ENCODE data around the gene CDC20B. TPM values are rescaled to one million over a fixed set of nuclear protein-coding genes. Genes with fewer than 3 reads are reported as not detected.
A peak's percentile ranks its signal among the peaks of the same experiment; 100 is the strongest.

CDC20B gene
- total RNA-seq, 1 donor from 2014 or later: not detected

DNA sequence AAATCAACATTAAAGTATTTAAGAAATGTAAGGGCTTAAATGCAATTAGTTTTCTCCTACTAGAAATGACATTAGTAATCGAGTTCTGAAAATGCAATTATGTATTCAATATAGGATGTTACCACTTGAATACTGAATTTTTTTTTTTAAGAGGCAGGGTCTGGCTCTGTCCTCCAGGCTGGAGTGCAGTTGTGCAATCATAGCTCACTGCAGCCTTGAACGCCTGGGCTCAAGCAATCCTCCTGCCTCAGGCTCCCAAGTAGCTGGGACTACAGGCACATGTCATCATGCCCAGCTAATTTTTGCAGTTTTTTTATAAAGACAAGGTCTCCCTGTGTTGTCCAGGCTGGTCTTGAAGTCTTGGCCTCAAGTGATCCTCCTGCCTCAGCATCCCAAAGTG lies 1.5 kb downstream of the CDC20B start:
- DNase-seq (ENCODE audit: low spot score): no peak
- intact Hi-C loops (cut with DNase I): loop anchor here (10.0 kb wide), 3 partner anchors 133 to 2003 kb away; partner anchors contain the start of genes DHX29, GPBP1, MTREX and SLC38A9

DNA sequence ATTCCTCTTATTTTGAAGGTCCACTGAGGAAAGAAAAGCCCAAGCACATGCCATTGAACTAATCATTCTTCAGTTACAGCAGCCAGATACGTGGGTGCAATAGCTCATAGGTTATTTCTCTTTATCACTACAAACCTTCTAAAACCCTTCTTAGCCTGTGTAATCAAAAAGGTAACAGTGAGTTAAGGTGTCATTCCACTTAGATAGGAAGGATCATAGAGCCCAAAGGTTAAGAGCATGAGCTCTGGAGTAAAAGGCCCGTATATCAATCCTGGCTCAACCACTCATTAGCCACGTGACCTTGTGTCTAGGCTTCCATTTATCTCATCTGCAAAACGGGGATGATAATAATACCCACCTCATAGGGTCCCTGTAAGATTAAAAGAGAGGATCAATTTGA lies 10.3 kb downstream of the CDC20B start:
- intact Hi-C loops (cut with DNase I): no loop called here
- DNase-seq (ENCODE audit: low spot score): no peak

DNA sequence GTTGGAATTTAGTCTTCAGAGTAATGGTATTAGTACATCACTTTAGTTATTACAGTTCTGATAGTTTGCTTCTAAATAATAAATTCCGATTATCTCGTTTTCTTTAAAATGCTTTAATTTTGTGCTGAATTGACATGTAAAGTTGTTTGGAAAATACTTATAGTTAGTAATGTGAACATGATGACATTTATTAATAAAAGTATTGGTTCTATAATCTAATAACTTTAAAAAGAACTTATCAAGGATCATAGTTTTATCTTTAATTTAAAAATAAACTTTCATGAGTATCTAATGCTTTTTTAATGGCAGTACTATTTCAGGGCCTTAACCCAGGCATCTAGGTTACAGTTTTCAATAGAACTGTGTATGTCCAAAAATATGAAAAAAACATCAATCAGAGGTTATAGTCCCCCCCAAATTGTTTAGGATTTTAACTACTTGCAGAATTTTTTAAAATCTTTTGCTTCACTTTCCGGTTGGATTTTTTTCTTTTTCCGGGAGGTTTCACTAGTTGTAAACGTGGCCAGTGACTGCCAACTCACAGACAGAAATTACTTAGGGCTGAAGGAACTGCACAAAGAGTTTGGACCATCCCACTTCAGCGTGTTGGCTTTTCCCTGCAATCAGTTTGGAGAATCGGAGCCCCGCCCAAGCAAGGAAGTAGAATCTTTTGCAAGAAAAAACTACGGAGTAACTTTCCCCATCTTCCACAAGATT lies 12.3 kb downstream of the CDC20B start:
- no peak for DNase-seq (ENCODE audit: low spot score)
- intact Hi-C loops (cut with DNase I): no loop called here

DNA sequence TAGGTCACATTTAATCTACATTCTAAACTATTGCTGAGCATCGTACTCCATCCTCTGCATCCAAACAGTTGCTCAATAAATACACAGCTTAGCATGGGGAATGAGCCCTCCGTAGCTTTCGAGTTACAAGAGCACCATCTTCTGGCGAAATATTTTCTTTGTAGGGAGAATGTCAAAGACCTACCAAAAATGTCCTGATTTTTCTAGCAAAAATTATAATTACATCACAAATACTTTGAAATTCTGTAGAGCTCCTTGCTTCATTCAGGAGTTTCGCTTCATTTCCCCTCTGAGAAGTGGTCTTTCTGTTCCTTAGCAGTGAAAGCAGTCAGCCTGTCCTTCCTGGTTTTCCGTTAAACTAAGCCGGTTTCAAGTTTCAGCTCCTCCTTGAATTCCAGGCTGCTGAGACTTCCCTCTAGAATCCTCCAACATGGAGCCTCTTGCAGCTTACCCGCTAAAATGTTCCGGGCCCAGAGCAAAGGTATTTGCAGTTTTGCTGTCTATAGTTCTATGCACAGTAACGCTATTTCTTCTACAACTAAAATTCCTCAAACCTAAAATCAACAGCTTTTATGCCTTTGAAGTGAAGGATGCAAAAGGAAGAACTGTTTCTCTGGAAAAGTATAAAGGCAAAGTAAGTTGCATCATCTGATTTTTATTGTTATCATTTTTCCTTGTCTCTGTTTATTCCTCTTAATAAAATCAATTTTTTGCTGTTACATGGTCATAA lies 13.0 kb downstream of the CDC20B start, which contains the start of gene GPX8:
GPX8 (plus strand) TSS at position 409 of the 730 bp plus-strand sequence; CDS start at position 431, 22 bp downstream.
- DNase-seq (ENCODE audit: low spot score): no peak
- intact Hi-C loops (cut with DNase I): no loop called here

DNA sequence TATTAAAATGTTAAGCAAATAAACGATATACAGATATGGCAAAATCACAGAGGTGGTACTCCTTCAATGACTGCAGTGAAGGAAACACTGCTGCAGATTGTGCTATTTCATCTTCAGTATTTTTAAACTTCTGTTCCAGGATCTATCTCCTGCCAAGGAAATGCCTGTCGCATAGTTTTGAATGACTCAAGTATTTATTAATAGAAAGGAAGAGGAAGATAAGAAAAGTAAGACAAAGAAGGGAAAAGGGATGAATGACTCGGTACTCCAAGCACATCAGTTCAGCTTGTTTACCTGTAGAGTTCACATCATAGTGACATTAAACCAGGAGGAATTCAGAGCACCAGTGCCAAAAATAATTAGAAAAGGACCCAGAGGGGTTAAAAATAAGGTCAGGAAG lies 18.1 kb downstream of the CDC20B start:
- no peak for DNase-seq (ENCODE audit: low spot score)
- intact Hi-C loops (cut with DNase I): no loop called here

DNA sequence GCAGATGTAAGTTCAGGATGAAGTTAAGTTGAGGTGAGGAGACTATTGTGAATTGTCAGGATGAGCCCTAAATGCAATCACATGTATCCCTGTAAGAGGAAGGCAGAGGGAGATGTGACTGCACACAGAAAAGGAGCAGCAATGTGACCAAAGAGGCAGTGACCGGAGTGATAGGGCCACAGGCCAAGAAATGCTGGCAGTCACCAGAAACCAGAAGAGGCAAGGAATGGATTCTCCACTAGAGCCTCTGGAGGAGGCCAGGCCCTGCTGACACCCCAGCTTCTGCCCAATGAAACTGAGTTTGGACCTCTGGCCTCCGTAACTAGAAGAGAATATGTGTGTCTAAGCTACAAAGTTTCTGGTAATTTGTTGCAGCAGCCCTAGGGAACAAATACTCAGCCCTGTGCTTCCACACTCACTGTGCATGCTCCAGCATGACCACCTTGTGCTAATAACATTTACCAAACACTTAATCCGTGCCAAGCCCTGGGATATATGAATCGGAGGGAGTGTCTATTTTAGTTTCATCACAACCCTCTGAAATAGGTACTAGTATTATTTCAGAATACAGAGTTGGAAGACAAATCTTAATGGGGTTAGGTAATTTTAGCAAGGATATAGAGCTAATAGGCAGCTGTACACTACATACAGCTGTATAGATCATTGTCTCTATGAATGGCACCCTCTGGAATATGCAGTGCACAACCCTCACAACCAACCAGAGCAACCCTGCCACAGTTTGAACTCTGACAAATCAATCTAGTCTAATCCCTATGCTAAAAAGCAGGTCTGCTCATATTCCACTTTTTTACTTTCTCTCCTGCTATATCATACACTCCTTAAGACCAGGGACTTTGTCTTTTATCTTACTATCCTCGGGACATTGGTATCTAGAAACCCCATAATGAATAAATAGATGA lies 20.8 kb downstream of the CDC20B start:
- DNase-seq (ENCODE audit: low spot score): no peak
- intact Hi-C loops (cut with DNase I): no loop called here

DNA sequence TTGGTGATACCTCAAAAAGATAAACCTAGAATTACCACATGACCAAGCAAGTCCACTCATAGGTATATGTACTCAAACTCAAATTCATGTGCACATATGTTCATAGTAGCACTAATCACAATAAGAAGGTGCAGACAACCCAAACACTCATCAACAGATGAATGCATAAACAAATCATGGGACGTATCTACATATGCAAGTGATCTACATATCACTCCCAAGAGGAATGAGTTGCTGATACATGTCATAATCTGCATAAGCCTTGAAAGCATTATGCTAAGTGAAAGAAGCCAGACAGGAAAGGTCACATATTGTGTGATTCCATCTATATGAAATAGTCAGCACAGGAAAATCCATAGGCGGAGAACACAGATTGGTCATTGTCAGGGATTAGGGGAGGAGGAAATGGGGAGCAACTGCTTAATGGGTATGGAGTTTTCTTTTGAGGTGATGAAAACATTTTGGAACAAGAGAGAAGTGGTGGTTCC lies 23.6 kb downstream of the CDC20B start:
- intact Hi-C loops (cut with DNase I): loop anchor here (5.0 kb wide), 1 partner anchor 207 kb away; no protein-coding TSS in a partner anchor
- DNase-seq (ENCODE audit: low spot score): no peak

DNA sequence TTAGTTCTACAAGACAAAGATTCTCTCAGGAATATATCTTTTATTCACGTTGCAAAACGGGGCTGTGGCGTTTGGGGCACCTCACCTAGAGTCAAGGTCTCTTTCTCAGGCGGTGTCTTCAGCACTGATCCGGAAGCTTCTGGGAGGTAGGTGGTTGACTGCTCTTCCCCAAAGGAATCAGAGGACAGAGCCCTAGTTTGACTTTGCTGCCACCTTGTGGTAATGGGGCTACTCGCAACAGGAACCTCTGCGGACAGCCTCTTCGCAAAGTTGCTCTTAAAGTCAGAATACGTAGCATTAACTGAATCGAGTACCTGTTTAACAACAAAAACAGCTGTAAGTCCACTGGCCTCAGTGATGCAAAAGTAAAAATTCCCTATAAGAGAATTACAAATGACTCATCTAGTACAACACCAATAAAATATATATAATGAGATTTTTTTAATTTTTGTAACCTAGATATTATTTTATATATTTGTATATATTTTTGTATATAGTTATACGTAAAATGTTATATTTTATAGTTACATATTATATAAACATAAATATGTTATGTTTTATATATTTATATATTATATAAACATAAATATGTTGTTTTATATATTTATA lies 26.3 kb downstream of the CDC20B start:
- DNase-seq (ENCODE audit: low spot score): peak; percentile 84
- intact Hi-C loops (cut with DNase I): loop anchor here (2.0 to 5.0 kb wide), 2 partner anchors 204 to 236 kb away; no protein-coding TSS in a partner anchor

DNA sequence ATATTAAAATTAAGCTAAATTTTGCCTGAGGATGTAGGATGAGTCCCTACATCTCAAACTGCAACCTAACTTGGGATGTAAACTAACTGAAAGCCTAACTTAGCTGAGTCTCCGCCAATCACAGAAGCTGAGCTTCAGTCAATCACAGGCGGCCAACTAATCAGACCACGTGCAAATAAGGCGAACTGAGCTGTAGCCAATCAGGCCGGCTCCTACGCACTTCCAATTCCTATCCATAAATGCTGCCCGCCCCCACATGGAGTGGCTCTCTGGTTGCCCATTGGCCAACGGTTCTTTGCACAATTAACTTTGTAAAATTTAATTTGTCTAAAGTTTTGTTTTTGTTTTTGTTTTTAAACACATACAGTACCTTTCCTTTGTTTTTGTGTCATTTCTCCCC lies 26.9 kb downstream of the CDC20B start:
- DNase-seq (ENCODE audit: low spot score): no peak
- intact Hi-C loops (cut with DNase I): loop anchor here (2.0 to 5.0 kb wide), 2 partner anchors 204 to 235 kb away; no protein-coding TSS in a partner anchor

DNA sequence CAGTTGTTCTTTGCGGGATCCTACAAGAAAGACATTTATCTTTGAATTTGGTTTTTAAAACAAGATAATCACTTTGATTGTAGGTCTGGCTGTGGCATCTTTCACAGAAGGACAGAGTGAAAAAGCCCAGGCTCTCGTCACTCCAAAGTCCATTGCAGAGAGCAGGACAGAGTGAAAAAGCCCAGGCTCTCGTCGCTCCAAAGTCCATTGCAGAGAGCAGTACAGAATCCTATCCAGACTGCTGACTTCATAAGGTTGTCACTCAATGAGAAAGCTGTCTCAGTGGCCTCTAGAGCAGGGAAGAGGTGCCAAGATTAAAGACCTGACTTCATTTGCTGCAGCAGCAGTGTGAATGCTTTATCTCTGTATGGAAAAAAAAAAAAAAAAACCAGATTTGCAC lies 29.4 kb downstream of the CDC20B start:
- DNase-seq (ENCODE audit: low spot score): no peak
- intact Hi-C loops (cut with DNase I): no loop called here

DNA sequence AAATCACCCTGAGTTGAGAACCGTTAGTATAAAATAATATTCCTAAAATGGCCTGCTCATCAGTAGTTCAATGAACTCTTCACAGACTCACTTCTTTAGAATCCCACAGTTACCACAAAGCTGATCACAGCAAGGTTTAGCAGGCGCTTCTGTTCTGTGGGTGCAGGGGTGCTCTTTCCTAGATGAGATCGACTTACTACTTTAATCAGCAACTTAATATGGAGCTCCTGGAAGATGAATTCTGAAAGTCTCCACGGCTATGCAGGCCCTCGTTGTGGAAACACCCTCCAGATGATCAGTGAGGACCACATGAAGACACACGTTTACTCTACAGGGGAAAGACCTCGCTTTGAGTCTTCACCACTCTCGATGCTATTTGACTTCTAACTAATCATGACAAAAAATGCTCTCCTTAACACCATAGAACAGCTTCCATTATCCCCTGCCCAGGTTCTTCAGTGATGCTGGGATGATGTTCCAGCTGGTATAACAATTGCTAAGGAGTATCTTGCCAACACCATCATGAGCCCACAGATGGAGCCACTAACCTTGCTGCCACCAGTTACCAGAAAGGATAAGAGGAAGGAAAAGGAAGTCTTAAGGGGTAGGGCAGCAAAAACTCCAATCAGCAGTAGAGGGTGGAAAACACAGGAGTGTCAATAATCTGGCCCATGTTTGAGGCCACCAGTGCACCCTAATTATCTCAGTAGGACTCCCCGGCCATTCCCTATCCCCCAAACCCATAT lies 30.9 kb downstream of the CDC20B start:
- no peak for DNase-seq (ENCODE audit: low spot score)
- intact Hi-C loops (cut with DNase I): no loop called here

DNA sequence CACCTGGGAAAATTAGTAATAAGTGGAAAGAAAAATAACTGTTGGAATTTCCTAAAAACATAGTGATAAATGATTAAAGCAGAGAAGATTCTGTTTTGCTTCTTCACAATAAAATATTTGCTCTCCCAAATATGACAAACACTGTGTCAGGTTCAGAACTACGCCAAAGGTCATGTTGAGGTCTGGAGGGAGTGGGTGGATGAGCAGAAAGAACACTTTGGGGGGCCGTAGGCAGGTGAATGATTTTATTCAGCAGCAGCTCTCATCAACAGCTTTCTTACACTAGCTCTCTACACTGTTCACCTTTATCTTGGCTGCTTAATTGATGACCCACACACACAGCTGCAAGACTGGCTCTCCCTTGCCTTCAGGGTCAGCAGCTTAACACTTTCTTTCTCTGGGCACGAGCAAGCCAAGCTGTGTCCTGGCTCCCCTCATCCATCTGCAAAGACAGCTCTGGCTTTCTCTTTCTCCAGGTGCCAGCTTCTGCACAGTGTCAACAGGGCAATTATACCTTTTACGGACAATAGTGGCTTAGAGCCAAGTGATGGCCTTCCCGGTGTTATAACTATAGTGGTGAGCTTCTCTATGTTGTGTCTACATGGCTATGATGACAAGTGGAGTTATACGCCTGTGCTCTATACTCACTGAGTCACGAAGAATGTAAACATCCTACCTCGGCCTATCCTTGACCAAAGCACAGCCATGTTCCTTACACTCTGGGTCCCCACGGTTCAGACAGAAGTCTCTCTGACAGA lies 31.9 kb downstream of the CDC20B start:
- no peak for DNase-seq (ENCODE audit: low spot score)
- intact Hi-C loops (cut with DNase I): no loop called here

DNA sequence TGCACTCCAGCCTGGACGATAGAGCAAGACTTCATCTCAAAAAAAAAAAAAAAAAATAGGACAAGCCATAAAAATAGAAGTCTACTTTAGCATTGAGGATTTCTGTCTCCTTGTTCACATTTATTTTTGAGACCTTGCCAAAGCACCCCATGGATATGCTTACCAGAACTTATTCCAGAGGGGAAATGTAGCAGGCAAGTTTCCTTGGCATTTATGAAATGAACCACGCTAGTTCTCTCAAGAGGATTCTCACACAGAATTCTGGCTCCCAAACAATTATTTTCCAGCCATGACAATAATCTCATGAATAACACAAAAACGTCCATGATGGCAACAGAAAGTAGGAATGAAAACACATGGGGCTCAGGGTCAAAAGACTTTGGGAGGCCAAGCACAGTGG lies 36.5 kb downstream of the CDC20B start:
- DNase-seq (ENCODE audit: low spot score): no peak
- intact Hi-C loops (cut with DNase I): loop anchor here (10.0 kb wide), 1 partner anchor 632 kb away; no protein-coding TSS in a partner anchor

DNA sequence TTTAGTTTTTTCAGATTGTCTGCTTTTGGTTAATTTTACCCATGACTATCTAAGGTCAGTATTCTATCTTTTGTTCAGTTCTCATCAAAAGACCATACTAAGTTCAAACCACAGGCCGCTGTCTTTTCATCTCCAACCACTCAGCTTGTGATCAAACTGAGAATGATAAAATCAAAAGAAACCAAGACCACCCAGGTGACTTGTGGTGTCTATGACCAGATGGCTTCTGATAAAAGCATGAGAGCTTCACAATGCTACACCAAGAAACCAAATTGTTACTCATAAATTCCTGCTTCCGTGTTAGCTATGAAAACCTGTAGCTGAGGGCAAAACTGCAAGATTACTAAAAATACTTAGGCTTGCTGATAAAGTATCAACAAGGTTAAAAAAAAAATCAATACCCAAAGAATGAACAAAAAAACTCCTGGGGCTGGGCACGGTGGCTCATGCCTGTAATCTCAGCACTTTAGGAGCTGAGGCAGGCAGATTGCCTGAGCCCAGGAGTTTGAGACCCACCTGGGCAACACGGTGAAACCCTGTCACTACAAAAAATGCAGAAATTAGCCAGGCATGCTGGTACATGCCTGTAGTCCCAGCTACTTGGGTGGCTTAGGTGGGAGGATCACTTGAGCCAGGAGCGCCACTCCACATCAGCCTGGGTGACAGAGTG lies 38.8 kb downstream of the CDC20B start:
- DNase-seq (ENCODE audit: low spot score): no peak
- intact Hi-C loops (cut with DNase I): loop anchor here (10.0 kb wide), 1 partner anchor 629 kb away; no protein-coding TSS in a partner anchor

DNA sequence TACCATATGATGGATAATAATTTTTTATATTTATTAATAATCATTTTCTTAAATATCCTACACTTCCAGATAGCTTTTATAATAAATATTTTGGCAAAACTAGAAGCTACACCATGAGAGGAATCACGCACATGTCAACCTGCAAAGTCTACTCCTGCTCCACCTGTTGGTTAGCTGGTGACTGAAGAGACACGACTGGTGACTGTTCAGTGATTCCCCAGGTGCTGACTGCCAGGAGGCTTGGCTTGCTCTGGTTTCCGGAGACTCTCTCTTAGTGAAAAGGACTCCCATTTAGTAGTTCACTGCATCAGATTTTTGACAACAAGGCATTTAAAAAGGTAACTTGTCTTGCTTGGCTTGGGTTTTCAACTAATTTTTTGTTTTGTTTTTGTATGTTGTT lies 49.6 kb downstream of the CDC20B start:
- DNase-seq (ENCODE audit: low spot score): no peak
- intact Hi-C loops (cut with DNase I): no loop called here

DNA sequence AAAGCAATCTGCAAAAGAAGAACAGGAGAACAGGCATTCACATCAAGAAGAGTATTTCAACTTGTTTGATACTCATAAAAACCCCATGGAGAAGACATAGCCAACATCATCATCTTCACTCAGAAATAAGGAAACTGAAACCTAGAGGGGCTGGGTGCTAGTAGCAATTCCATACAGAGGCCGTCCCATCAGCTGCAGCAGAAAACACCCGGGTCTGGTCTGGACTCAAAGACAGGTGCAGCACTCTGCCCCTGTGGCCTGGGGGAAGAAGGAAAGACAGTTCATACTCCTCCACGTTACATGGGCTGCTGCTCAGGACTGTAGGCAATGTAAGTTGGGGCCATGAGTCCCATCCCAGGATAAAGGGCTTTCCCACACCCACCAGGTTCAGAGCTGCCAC lies 58.9 kb downstream of the CDC20B start:
- intact Hi-C loops (cut with DNase I): no loop called here

DNA sequence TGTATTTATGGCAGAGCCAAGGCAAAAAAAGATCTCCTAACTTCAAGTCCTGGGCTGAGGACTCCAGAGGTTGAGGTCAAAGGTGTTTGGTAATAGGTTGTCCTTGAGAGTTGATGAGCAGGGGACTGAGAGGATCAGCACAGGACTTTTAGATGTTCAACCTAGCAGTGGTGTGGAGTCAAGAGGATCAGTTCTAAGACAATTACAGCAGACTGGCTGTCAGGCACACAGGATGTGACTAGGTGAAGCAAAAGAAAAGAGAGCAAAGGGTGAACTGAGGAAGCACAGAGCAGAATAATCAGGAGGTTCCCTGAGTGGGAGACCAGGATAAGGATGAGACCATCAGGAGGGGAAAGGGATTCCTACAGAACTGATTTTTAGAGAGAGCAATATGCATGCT lies 59.6 kb downstream of the CDC20B start:
- intact Hi-C loops (cut with DNase I): no loop called here
- no peak for DNase-seq (ENCODE audit: low spot score)

More for the DNA sequence above, 58.9 kb downstream of the CDC20B start:
- DNase-seq (ENCODE audit: low spot score): no peak
